ENCODE measurements around the gene CAPN3.

Gene CAPN3

DNA sequence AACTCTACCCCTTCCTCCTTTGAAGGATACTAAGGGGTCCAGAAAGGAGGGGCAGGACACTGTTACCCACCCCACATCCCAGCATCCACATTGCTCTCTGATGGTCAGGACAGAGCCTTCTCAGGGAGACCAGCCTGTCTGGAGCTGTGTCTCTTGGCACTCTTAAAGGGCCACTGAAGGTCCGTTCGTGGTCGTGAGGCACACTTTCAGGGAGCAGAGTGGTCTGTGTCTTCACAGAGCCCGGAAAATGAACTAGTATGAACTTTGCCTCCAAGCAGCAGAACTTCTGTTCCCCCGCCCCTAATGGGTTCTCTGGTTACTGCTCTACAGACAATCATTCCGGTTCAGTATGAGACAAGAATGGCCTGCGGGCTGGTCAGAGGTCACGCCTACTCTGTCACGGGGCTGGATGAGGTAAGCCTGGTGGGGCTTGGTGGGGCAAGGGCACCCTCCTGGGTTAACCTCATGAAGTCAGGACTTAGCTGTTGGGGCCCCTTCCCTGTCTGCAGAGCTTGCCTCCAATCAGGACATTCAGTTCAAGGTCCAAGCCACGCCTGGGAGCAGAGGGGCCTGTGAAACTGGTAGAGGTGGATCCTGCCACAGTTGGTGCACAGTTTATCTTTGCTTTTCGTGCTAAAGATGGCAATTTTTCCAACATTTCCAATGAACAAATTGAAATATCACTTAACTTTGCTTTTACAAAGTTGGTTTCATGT lies 33.2 kb downstream of the CAPN3 start:
- no peak overlapping the region for H3K27ac ChIP-seq (ENCODE audit: low read depth, low read length)
- no peaks in the 10 kb centered on the region; the same call in 1 of the 2 replicates for H3K27me3 ChIP-seq (ENCODE audit: control insufficient read depth, insufficient read depth, low read length)
- H3K4me1 ChIP-seq (ENCODE audit: control insufficient read depth, insufficient read depth, low read length), result no peaks in the 10 kb centered on the region
- no peak overlapping the region for H3K9ac ChIP-seq (ENCODE audit: low read length)
- no peak overlapping the region for H3K4me3 ChIP-seq (ENCODE audit: low read depth, low read length)
- H3K36me3 ChIP-seq (ENCODE audit: control insufficient read depth, insufficient read depth, low read length), result no peaks in the 10 kb centered on the region
- H3K9me3 ChIP-seq (ENCODE audit: control insufficient read depth, insufficient read depth, low read depth, low read length), result no peaks in the 10 kb centered on the region

DNA sequence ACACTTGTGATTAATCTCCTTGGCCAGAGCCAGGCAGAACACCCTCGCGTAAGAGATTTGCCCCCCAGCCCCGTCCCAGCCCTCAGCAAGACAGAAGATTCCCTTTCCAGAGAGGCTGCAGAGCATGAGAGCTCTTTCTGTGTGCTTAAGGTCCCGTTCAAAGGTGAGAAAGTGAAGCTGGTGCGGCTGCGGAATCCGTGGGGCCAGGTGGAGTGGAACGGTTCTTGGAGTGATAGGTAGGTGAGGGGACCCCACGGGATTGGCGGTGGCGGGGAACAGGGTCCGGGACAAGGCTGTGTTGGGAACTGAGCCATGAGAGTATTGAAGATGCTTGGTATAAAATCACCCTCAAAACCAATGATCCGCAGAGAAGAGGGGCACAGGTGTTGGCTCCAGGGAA lies 34.8 kb downstream of the CAPN3 start:
- H3K27ac ChIP-seq (ENCODE audit: low read depth, low read length), result no peak overlapping the region
- no peaks in the 10 kb centered on the region for H3K36me3 ChIP-seq (ENCODE audit: control insufficient read depth, insufficient read depth, low read length)
- H3K4me1 ChIP-seq (ENCODE audit: control insufficient read depth, insufficient read depth, low read length), result no peaks in the 10 kb centered on the region
- H3K9ac ChIP-seq (ENCODE audit: low read length), result no peak overlapping the region
- H3K9me3 ChIP-seq (ENCODE audit: control insufficient read depth, insufficient read depth, low read depth, low read length), result no peaks in the 10 kb centered on the region
- H3K27me3 ChIP-seq (ENCODE audit: control insufficient read depth, insufficient read depth, low read length), result no peaks in the 10 kb centered on the region; the same call in 1 of the 2 replicates
- H3K4me3 ChIP-seq (ENCODE audit: low read depth, low read length), result no peak overlapping the region

DNA sequence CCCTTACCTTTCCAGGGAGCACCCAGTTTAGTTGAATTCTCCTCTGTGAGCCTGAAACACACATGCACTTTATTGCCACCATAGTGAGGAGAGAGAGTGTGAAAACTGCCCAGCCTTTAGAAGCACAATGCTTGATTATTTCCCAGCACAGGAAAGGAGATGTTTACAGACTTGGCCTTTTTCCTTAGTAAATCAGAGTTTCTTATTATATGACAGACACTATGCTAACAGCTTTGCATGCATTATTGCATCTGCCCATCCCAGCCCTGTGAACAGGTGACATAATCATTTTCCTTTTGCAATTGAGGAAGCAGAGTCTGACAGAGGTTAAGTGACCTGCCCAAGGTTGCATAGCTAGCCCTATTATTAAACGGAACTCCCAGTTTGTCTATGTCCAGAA lies 36.5 kb downstream of the CAPN3 start:
- Histone ChIP-seq H3K9me3 (ENCODE audit: control insufficient read depth, insufficient read depth, low read depth, low read length) (no peaks in the 10 kb centered on the region), H3K27me3 (ENCODE audit: control insufficient read depth, insufficient read depth, low read length) (no peaks in the 10 kb centered on the region), H3K4me3 (ENCODE audit: low read depth, low read length) (no peak overlapping the region), H3K27ac (ENCODE audit: low read depth, low read length) (no peak overlapping the region), H3K9ac (ENCODE audit: low read length) (no peak overlapping the region), H3K36me3 (ENCODE audit: control insufficient read depth, insufficient read depth, low read length) (no peaks in the 10 kb centered on the region), H3K4me1 (ENCODE audit: control insufficient read depth, insufficient read depth, low read length) (no peaks in the 10 kb centered on the region)

DNA sequence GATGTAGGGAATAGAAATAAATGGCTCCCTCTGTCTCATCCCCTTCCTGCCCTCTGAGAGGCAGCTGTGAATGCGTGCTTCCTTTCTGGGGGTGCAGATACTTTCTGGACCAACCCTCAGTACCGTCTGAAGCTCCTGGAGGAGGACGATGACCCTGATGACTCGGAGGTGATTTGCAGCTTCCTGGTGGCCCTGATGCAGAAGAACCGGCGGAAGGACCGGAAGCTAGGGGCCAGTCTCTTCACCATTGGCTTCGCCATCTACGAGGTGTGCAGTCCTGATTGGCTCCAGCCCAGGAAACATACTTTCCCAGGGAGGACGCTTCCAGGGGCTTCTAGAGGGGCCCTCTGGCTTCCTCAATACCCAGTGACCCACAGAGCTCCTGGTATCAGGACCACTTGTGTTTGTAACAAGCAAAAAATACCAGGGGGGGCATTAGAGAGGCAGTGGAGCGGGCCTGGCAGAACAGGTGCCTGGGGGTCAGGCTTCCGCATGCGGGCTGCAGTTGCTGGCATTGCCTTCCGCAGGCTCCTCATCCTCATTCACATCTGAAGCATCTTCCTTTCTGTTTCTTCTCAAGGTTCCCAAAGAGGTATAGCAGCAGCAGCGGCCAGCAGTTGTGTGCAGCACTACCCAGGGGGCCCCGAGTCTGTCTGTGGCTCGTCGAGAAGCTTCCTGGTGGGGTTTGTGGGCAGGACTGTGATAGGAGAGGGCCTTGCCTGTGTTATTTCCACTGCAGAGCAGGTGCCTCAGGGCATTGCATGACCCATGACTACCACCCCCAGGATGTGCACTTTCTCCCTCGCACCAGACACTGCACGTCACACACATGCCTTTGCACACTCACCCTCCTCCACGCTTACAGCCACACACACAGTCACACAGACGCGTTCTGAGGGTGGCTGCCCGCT lies 42.5 kb downstream of the CAPN3 start:
- no peak overlapping the region for H3K4me3 ChIP-seq (ENCODE audit: low read depth, low read length)
- no peak overlapping the region for H3K27ac ChIP-seq (ENCODE audit: low read depth, low read length)
- no peaks in the 10 kb centered on the region for H3K9me3 ChIP-seq (ENCODE audit: control insufficient read depth, insufficient read depth, low read depth, low read length)
- H3K9ac ChIP-seq (ENCODE audit: low read length), result no peak overlapping the region
- no peaks in the 10 kb centered on the region for H3K27me3 ChIP-seq (ENCODE audit: control insufficient read depth, insufficient read depth, low read length)
- no peaks in the 10 kb centered on the region; the same call in 1 of the 2 replicates for H3K4me1 ChIP-seq (ENCODE audit: control insufficient read depth, insufficient read depth, low read length)
- no peaks in the 10 kb centered on the region for H3K36me3 ChIP-seq (ENCODE audit: control insufficient read depth, insufficient read depth, low read length)

DNA sequence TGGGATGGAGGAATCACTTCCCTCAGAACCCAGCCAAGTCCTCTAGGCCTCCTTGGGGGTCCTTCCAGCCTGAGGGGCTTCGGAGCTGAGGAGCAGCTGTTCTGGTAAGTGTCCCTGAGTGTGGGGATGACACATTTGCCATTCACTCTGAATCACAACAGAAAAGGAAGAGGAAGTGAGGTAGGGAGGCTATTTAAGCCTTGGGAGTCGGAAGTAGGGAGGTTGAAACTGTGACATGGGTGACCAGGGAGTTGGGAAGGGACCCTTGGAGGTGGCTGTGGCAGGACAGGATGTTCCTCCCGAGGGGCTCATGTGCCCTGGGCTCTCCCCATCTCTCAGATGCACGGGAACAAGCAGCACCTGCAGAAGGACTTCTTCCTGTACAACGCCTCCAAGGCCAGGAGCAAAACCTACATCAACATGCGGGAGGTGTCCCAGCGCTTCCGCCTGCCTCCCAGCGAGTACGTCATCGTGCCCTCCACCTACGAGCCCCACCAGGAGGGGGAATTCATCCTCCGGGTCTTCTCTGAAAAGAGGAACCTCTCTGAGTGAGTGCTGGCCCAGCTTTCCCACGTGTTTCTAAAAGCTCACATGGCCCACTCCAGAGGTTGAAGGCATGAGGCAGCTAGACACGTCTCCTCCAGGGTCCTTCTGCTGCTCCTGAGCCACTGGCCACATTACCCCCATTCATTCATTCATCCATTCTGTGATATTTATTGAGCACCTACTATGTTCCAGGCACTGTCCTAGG lies 43.3 kb downstream of the CAPN3 start:
- Histone ChIP-seq H3K27me3 (ENCODE audit: control insufficient read depth, insufficient read depth, low read length) (no peaks in the 10 kb centered on the region), H3K4me1 (ENCODE audit: control insufficient read depth, insufficient read depth, low read length) (no peaks in the 10 kb centered on the region; the same call in 1 of the 2 replicates), H3K27ac (ENCODE audit: low read depth, low read length) (no peak overlapping the region), H3K36me3 (ENCODE audit: control insufficient read depth, insufficient read depth, low read length) (no peaks in the 10 kb centered on the region), H3K4me3 (ENCODE audit: low read depth, low read length) (no peak overlapping the region), H3K9ac (ENCODE audit: low read length) (no peak overlapping the region), H3K9me3 (ENCODE audit: control insufficient read depth, insufficient read depth, low read depth, low read length) (no peaks in the 10 kb centered on the region)

DNA sequence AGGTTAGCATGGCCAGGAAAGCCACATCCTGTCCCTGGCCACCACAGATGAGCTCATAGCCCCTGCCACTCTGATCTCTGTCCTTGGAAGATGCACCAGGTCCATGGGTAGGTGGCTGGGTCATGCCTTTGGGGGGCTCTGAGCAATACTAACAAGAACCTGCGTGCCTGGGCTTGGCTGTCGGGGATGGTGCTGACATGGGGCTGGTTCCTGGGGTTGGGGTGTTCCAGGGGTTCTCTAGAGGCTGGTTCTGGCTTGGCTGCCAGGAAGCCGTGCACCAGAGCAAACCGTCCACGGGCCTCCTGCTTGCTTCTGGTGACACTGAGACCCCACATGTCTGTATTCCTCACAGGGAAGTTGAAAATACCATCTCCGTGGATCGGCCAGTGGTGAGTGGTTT lies 44.1 kb downstream of the CAPN3 start:
- H3K4me1 ChIP-seq (ENCODE audit: control insufficient read depth, insufficient read depth, low read length), result no peaks in the 10 kb centered on the region; the same call in 1 of the 2 replicates
- no peak overlapping the region for H3K9ac ChIP-seq (ENCODE audit: low read length)
- no peak overlapping the region for H3K4me3 ChIP-seq (ENCODE audit: low read depth, low read length)
- H3K36me3 ChIP-seq (ENCODE audit: control insufficient read depth, insufficient read depth, low read length), result no peaks in the 10 kb centered on the region
- H3K27ac ChIP-seq (ENCODE audit: low read depth, low read length), result no peak overlapping the region
- no peaks in the 10 kb centered on the region for H3K27me3 ChIP-seq (ENCODE audit: control insufficient read depth, insufficient read depth, low read length)
- no peaks in the 10 kb centered on the region for H3K9me3 ChIP-seq (ENCODE audit: control insufficient read depth, insufficient read depth, low read depth, low read length)

DNA sequence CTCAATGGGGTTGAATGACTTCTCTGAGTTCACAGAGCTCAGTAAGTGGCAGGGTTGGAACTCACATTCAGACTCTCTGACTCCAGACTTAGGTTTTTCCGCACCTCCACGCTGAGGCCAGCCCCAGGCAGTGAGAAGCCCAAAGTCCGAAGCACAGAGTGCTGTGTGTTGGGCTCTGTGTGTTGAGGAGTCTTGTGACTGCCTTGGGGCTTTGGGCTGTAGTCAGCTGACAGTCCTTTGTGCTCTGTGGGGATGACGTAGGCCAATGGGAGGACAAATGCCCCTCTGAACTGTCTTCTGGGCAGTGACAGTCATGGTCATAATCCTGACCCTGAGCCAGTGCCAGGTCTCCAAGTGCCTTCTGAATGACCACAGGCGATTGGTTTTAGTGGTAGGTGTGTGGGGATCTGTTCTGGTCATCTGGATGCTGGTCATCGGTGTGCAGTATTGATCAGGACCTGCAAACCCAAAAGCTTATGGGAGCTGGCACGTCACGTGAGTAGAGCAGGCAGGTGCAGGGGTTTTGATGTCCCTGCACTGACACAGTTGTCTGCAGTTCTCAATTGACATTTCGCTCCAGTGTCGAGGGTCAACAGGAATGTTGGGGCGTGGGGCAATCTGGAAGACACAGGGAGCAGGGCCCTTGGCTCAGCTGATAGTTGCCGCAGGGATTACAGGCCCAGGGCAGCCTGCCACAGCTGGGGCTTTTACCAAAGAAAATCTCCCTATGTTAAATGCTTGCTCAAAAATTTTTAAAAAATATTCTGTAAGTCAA lies 45.3 kb downstream of the CAPN3 start:
- no peaks in the 10 kb centered on the region for H3K9me3 ChIP-seq (ENCODE audit: control insufficient read depth, insufficient read depth, low read depth, low read length)
- H3K9ac ChIP-seq (ENCODE audit: low read length), result no peak overlapping the region
- no peaks in the 10 kb centered on the region; the same call in 1 of the 2 replicates for H3K4me1 ChIP-seq (ENCODE audit: control insufficient read depth, insufficient read depth, low read length)
- H3K27me3 ChIP-seq (ENCODE audit: control insufficient read depth, insufficient read depth, low read length), result no peaks in the 10 kb centered on the region
- no peak overlapping the region for H3K27ac ChIP-seq (ENCODE audit: low read depth, low read length)
- no peak overlapping the region for H3K4me3 ChIP-seq (ENCODE audit: low read depth, low read length)
- H3K36me3 ChIP-seq (ENCODE audit: control insufficient read depth, insufficient read depth, low read length), result no peaks in the 10 kb centered on the region

DNA sequence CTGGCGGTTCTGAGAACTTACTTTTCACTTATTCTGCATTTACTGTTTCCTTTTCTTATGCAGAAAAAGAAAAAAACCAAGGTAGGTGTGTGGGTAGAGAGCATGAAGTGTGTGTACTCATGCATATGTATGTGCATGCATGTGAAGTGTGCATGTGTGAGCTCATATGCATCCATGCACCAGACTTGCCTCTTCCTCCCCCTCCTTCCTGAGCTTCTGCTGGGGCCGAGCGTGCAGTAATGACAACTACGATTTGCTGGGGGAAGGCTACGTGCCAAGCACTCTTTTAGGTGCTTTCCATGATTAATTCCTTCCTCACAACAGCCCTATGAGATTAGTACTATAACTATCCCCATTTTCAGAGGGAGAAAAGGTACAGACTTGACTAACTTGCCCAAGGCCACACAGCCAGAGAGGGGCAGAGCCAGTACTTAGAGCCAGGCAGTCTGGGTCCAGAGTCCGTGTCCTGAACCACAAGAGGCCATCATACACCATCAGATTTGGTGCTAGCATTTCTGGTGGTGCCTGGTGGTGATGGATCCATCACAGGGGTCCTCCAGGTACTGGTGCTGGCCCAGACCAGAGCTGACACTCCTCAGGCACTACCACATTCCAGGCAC lies 46.7 kb downstream of the CAPN3 start:
- Histone ChIP-seq H3K9ac (ENCODE audit: low read length) (no peak overlapping the region), H3K4me3 (ENCODE audit: low read depth, low read length) (no peak overlapping the region), H3K27ac (ENCODE audit: low read depth, low read length) (no peak overlapping the region), H3K9me3 (ENCODE audit: control insufficient read depth, insufficient read depth, low read depth, low read length) (no peaks in the 10 kb centered on the region), H3K27me3 (ENCODE audit: control insufficient read depth, insufficient read depth, low read length) (no peaks in the 10 kb centered on the region), H3K36me3 (ENCODE audit: control insufficient read depth, insufficient read depth, low read length) (peaks cover 3% of the 10 kb centered on the region; the same call in 1 of the 2 replicates), H3K4me1 (ENCODE audit: control insufficient read depth, insufficient read depth, low read length) (no peaks in the 10 kb centered on the region; the same call in 1 of the 2 replicates)

DNA sequence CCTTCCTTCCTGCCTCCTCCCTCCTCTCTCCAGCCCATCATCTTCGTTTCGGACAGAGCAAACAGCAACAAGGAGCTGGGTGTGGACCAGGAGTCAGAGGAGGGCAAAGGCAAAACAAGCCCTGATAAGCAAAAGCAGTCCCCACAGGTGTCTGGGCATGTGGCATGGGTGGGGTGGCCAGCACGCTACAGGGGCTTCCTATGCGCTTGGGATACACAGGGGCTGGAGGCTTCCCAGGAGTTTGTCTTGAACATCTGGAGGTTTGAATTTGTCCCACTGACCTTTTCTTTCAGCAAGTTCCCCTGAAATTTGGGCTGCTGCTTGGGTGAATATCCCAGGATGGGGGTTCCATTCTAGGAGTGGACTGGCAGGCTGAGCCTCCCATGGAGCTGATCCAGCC lies 48.9 kb downstream of the CAPN3 start:
- H3K9ac ChIP-seq (ENCODE audit: low read length), result no peak overlapping the region
- no peak overlapping the region for H3K27ac ChIP-seq (ENCODE audit: low read depth, low read length)
- no peaks in the 10 kb centered on the region for H3K9me3 ChIP-seq (ENCODE audit: control insufficient read depth, insufficient read depth, low read depth, low read length)
- no peak overlapping the region for H3K4me3 ChIP-seq (ENCODE audit: low read depth, low read length)
- H3K36me3 ChIP-seq (ENCODE audit: control insufficient read depth, insufficient read depth, low read length), result peaks cover 15% of the 10 kb centered on the region; the same call in 1 of the 2 replicates
- no peaks in the 10 kb centered on the region for H3K27me3 ChIP-seq (ENCODE audit: control insufficient read depth, insufficient read depth, low read length)
- H3K4me1 ChIP-seq (ENCODE audit: control insufficient read depth, insufficient read depth, low read length), result no peaks in the 10 kb centered on the region; the same call in 1 of the 2 replicates

DNA sequence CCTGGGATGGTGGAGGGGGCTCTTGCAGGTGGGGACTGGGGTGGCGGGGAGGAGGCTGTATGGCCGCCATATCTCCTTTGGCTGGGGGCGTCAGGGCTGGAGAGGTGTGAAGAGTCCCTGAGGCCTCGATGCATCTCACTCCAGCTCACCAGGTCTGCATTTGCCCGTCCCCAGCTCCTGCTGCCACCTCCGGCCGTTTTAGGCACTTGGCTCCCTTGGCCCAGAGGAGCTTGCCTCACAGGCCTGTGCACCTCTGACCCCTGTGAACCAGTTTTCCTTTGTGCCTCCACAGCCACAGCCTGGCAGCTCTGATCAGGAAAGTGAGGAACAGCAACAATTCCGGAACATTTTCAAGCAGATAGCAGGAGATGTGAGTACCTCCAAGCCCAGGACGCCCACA lies 49.7 kb downstream of the CAPN3 start:
- Histone ChIP-seq H3K27ac (ENCODE audit: low read depth, low read length) (no peak overlapping the region), H3K9ac (ENCODE audit: low read length) (no peak overlapping the region), H3K9me3 (ENCODE audit: control insufficient read depth, insufficient read depth, low read depth, low read length) (no peaks in the 10 kb centered on the region), H3K4me3 (ENCODE audit: low read depth, low read length) (no peak overlapping the region), H3K27me3 (ENCODE audit: control insufficient read depth, insufficient read depth, low read length) (no peaks in the 10 kb centered on the region), H3K36me3 (ENCODE audit: control insufficient read depth, insufficient read depth, low read length) (peaks cover 15% of the 10 kb centered on the region; the same call in 1 of the 2 replicates), H3K4me1 (ENCODE audit: control insufficient read depth, insufficient read depth, low read length) (no peaks in the 10 kb centered on the region; the same call in 1 of the 2 replicates)
